ENCODE data around the gene DYNC1H1.

GRCh38 chr14:101926620-101927019 lies 37.8 kb upstream of the DYNC1H1 start:
- TF ChIP-seq CTCF (IDR thresholded peaks at IDR 0.05; ENCODE audit: low read depth, low read length, poor library complexity, severe bottlenecking) (no peak), EZH2phosphoT487 (IDR thresholded peaks at IDR 0.05; ENCODE audit: borderline replicate concordance, low read length) (no peak)
